ENCODE data around the gene ADARB2.

Gene ADARB2

DNA sequence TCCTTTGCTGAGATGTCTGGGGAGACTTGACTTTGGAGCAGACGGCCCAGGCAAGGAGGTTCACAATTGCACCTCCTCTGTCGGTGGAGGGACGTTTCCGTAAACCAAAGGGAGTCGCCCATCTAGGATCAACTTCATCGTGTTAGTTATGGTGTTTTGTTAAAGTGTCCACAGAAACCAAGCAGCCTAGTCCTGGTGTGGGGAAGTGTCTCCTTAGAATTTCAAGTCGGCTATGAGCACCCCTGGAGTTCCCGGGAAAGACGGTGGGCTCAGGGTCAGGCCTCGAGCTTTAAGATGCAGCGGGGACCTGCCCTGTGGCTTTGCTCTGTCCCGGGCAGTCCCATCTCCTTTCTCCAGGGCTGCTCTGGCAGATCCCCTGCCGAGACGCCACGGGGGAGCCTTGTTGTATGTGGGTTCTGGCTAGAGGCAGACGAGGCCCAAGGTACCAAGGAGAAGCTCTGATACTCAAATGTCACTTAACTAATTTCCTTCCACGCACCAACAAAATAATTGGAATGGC, 319.2 kb downstream of the ADARB2 start:
- CTCF ChIA-PET = no interaction called here
- H3K9me3 ChIP-seq (ENCODE audit: control insufficient read depth, insufficient read depth, low read depth, low read length) = no peaks in the 10 kb centered on the region
- H3K36me3 ChIP-seq (ENCODE audit: control insufficient read depth in 2 of 2, insufficient read depth in 1 of 2, low read length in 2 of 2) = no peaks in the 10 kb centered on the region
- TF ChIP-seq, protein P1, sequence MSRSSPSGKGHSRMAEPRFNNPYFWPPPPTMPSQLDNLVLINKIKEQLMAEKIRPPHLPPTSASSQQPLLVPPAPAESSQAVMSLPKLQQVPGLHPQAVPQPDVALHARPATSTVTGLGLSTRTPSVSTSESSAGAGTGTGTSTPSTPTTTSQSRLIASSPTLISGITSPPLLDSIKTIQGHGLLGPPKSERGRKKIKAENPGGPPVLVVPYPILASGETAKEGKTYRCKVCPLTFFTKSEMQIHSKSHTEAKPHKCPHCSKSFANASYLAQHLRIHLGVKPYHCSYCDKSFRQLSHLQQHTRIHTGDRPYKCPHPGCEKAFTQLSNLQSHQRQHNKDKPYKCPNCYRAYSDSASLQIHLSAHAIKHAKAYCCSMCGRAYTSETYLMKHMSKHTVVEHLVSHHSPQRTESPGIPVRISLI (tag by site-specific recombination; IDR thresholded peaks at IDR 0.05) = no peak
- TF ChIP-seq, protein P2, sequence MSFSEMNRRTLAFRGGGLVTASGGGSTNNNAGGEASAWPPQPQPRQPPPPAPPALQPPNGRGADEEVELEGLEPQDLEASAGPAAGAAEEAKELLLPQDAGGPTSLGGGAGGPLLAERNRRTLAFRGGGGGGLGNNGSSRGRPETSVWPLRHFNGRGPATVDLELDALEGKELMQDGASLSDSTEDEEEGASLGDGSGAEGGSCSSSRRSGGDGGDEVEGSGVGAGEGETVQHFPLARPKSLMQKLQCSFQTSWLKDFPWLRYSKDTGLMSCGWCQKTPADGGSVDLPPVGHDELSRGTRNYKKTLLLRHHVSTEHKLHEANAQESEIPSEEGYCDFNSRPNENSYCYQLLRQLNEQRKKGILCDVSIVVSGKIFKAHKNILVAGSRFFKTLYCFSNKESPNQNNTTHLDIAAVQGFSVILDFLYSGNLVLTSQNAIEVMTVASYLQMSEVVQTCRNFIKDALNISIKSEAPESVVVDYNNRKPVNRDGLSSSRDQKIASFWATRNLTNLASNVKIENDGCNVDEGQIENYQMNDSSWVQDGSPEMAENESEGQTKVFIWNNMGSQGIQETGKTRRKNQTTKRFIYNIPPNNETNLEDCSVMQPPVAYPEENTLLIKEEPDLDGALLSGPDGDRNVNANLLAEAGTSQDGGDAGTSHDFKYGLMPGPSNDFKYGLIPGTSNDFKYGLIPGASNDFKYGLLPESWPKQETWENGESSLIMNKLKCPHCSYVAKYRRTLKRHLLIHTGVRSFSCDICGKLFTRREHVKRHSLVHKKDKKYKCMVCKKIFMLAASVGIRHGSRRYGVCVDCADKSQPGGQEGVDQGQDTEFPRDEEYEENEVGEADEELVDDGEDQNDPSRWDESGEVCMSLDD (tag by site-specific recombination; IDR thresholded peaks at IDR 0.05) = no peak
- TF ChIP-seq ZNF2 (tag by site-specific recombination; IDR thresholded peaks at IDR 0.05) (no peak), ZNF174 (tag by site-specific recombination; IDR thresholded peaks at IDR 0.05) (no peak), ZNF530 (tag by site-specific recombination; IDR thresholded peaks at IDR 0.05; ENCODE audit: low read depth) (no peak), ZNF404 (tag by site-specific recombination; IDR thresholded peaks at IDR 0.05) (no peak), ZNF311 (tag by site-specific recombination; IDR thresholded peaks at IDR 0.05; ENCODE audit: borderline replicate concordance) (no peak), ZNF621 (tag by site-specific recombination; IDR thresholded peaks at IDR 0.05) (no peak), GFI1B (tag by site-specific recombination; IDR thresholded peaks at IDR 0.05) (no peak), GLI4 (tag by site-specific recombination; IDR thresholded peaks at IDR 0.05) (no peak), ZNF707 (tag by site-specific recombination; IDR thresholded peaks at IDR 0.05) (no peak), ZNF366 (tag by site-specific recombination; conservative IDR thresholded peaks at IDR 0.05) (no peak), HOXD13 (CRISPR knock-in tag; IDR thresholded peaks at IDR 0.05; ENCODE audit: borderline replicate concordance) (no peak), ZNF629 (tag by site-specific recombination; IDR thresholded peaks at IDR 0.05) (no peak), ZNF664 (tag by site-specific recombination; IDR thresholded peaks at IDR 0.05) (no peak), RBAK (tag by site-specific recombination; IDR thresholded peaks at IDR 0.05) (no peak), ZNF558 (tag by site-specific recombination; IDR thresholded peaks at IDR 0.05) (no peak), ZBTB20 (tag by site-specific recombination; IDR thresholded peaks at IDR 0.05) (no peak)
- TF ChIP-seq, protein P3, sequence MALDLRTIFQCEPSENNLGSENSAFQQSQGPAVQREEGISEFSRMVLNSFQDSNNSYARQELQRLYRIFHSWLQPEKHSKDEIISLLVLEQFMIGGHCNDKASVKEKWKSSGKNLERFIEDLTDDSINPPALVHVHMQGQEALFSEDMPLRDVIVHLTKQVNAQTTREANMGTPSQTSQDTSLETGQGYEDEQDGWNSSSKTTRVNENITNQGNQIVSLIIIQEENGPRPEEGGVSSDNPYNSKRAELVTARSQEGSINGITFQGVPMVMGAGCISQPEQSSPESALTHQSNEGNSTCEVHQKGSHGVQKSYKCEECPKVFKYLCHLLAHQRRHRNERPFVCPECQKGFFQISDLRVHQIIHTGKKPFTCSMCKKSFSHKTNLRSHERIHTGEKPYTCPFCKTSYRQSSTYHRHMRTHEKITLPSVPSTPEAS (tag by site-specific recombination; IDR thresholded peaks at IDR 0.05) = no peak
- TF ChIP-seq, protein P4, sequence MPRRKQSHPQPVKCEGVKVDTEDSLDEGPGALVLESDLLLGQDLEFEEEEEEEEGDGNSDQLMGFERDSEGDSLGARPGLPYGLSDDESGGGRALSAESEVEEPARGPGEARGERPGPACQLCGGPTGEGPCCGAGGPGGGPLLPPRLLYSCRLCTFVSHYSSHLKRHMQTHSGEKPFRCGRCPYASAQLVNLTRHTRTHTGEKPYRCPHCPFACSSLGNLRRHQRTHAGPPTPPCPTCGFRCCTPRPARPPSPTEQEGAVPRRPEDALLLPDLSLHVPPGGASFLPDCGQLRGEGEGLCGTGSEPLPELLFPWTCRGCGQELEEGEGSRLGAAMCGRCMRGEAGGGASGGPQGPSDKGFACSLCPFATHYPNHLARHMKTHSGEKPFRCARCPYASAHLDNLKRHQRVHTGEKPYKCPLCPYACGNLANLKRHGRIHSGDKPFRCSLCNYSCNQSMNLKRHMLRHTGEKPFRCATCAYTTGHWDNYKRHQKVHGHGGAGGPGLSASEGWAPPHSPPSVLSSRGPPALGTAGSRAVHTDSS (tag by site-specific recombination; IDR thresholded peaks at IDR 0.05) = no peak
- H3K27ac ChIP-seq (ENCODE audit: extremely low read depth, low read depth, low read length) = no peak overlapping the region
- H3K4me3 ChIP-seq (ENCODE audit: low read depth, low read length) = no peak overlapping the region
- POLR2A ChIA-PET = no interaction called here
- H3K4me1 ChIP-seq (ENCODE audit: control insufficient read depth, insufficient read depth, low read length) = no peaks in the 10 kb centered on the region

DNA sequence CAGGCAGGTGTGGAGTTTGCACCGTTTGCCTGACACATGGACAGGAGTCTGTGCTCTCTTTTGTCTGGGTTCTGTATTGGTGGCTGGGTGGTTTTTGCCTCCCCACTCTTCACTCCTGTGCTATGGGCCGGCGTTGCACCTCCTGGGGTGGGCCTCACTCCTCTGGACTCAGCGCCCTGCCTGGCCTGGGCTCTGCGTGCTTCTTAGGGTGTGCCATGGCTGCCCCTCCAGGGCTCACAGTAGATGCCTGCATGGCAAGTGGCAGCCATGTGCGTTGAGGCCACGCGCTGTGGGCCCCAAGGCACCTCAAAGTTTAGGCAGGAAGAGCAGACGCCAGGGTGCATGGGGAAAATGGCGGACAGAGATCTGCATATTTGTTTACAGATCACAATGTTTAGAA, 319.8 kb downstream of the ADARB2 start:
- POLR2A ChIA-PET = no interaction called here
- no peak overlapping the region for H3K27ac ChIP-seq (ENCODE audit: extremely low read depth, low read depth, low read length)
- no peaks in the 10 kb centered on the region for H3K9me3 ChIP-seq (ENCODE audit: control insufficient read depth, insufficient read depth, low read depth, low read length)
- no peaks in the 10 kb centered on the region for H3K4me1 ChIP-seq (ENCODE audit: control insufficient read depth, insufficient read depth, low read length)
- CTCF ChIA-PET = no interaction called here
- H3K4me3 ChIP-seq (ENCODE audit: low read depth, low read length) = no peak overlapping the region
- no peaks in the 10 kb centered on the region for H3K36me3 ChIP-seq (ENCODE audit: control insufficient read depth in 2 of 2, insufficient read depth in 1 of 2, low read length in 2 of 2)
- TF ChIP-seq, protein P5, sequence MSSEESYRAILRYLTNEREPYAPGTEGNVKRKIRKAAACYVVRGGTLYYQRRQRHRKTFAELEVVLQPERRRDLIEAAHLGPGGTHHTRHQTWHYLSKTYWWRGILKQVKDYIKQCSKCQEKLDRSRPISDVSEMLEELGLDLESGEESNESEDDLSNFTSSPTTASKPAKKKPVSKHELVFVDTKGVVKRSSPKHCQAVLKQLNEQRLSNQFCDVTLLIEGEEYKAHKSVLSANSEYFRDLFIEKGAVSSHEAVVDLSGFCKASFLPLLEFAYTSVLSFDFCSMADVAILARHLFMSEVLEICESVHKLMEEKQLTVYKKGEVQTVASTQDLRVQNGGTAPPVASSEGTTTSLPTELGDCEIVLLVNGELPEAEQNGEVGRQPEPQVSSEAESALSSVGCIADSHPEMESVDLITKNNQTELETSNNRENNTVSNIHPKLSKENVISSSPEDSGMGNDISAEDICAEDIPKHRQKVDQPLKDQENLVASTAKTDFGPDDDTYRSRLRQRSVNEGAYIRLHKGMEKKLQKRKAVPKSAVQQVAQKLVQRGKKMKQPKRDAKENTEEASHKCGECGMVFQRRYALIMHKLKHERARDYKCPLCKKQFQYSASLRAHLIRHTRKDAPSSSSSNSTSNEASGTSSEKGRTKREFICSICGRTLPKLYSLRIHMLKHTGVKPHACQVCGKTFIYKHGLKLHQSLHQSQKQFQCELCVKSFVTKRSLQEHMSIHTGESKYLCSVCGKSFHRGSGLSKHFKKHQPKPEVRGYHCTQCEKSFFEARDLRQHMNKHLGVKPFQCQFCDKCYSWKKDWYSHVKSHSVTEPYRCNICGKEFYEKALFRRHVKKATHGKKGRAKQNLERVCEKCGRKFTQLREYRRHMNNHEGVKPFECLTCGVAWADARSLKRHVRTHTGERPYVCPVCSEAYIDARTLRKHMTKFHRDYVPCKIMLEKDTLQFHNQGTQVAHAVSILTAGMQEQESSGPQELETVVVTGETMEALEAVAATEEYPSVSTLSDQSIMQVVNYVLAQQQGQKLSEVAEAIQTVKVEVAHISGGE (tag by site-specific recombination; conservative IDR thresholded peaks at IDR 0.05; ENCODE audit: low read depth) = no peak
- TF ChIP-seq, protein P6, sequence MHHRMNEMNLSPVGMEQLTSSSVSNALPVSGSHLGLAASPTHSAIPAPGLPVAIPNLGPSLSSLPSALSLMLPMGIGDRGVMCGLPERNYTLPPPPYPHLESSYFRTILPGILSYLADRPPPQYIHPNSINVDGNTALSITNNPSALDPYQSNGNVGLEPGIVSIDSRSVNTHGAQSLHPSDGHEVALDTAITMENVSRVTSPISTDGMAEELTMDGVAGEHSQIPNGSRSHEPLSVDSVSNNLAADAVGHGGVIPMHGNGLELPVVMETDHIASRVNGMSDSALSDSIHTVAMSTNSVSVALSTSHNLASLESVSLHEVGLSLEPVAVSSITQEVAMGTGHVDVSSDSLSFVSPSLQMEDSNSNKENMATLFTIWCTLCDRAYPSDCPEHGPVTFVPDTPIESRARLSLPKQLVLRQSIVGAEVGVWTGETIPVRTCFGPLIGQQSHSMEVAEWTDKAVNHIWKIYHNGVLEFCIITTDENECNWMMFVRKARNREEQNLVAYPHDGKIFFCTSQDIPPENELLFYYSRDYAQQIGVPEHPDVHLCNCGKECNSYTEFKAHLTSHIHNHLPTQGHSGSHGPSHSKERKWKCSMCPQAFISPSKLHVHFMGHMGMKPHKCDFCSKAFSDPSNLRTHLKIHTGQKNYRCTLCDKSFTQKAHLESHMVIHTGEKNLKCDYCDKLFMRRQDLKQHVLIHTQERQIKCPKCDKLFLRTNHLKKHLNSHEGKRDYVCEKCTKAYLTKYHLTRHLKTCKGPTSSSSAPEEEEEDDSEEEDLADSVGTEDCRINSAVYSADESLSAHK (tag by site-specific recombination; IDR thresholded peaks at IDR 0.05) = no peak
- TF ChIP-seq ZNF514 (tag by site-specific recombination; IDR thresholded peaks at IDR 0.05) (no peak), ZNF48 (tag by site-specific recombination; IDR thresholded peaks at IDR 0.05) (no peak), ZNF701 (tag by site-specific recombination; IDR thresholded peaks at IDR 0.05) (no peak), ZNF366 (tag by site-specific recombination; conservative IDR thresholded peaks at IDR 0.05) (no peak)
